ENCODE measurements around the gene CLCN6.

DNA sequence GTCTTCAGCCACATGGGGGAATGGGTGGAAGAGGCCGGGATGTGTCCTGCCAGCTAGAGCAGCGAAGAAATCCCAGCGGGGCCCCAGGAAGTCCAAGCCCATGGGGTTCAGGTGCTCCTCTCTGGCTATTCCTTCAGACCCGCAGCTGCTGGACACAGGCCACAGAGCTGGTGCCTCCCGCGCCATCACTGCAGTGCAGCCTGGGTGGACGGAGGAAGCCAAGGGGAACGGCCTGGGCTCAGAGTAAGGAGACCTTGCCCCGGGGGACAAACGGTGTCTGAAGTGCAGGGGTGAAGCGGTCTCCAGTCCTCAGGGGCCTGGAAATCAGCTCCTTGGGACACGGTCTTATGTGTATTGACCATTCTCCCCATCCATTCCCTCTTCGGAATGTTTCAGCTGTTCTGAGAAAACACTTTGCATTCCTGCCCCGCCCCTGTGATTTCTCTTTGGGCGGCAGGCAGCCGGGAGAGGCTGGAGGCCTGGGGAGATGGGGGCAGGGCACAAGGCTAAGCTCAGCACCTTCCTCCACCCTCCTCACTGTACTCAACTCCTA lies 18.7 kb upstream of the CLCN6 start:
- TF ChIP-seq, protein P1, sequence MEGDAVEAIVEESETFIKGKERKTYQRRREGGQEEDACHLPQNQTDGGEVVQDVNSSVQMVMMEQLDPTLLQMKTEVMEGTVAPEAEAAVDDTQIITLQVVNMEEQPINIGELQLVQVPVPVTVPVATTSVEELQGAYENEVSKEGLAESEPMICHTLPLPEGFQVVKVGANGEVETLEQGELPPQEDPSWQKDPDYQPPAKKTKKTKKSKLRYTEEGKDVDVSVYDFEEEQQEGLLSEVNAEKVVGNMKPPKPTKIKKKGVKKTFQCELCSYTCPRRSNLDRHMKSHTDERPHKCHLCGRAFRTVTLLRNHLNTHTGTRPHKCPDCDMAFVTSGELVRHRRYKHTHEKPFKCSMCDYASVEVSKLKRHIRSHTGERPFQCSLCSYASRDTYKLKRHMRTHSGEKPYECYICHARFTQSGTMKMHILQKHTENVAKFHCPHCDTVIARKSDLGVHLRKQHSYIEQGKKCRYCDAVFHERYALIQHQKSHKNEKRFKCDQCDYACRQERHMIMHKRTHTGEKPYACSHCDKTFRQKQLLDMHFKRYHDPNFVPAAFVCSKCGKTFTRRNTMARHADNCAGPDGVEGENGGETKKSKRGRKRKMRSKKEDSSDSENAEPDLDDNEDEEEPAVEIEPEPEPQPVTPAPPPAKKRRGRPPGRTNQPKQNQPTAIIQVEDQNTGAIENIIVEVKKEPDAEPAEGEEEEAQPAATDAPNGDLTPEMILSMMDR (IDR thresholded peaks at IDR 0.05) = no peak
- no peak for TF ChIP-seq POLR2A (IDR thresholded peaks at IDR 0.05)

Measured in body of pancreas (tissue), 4 donors.